ENCODE data around the gene GAL3ST1.
"Not testable (repeated sequence)": the region's sequence is repeated elsewhere in the genome, so short reads cannot be mapped to it uniquely, and the experiment has no call there.

Gene GAL3ST1

DNA sequence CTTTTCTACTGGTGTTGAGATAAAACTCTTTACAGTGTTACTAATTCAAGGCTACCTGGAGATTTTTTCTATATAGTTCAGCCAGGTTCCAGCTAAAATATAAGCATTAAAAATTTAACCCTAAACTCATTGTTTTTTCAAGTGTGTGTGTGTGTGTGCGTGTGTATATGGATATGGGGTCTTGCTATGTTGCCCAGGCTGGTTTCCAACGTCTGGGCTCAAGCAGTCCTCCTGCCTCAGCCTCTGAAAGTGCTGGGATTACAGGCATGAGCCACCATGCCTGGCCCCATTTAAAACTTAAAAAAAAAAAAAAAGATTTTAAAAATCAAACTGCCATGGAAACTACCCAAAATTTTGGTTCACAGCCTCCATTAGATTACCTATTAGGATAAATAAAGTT is 21.7 kb upstream of the GAL3ST1 start:
- DNase-seq (ENCODE audit: low spot score) = no peak

- not testable (repeated sequence) for DNase-seq (ENCODE audit: low spot score)
Observed at GRCh38 chr22:30592360-30592713, 17.9 kb upstream of the GAL3ST1 start.

- peak; percentile 95 for DNase-seq (ENCODE audit: low spot score)
Observed at GRCh38 chr22:30591588-30592359, 17.3 kb upstream of the GAL3ST1 start, which contains the start of gene PES1. PES1 (minus strand) TSS chr22:30591910; CDS start chr22:30591833, 77 bp downstream.

- DNase-seq (ENCODE audit: low spot score) = no peak
Observed at GRCh38 chr22:30591191-30591587, 16.7 kb upstream of the GAL3ST1 start.

DNA sequence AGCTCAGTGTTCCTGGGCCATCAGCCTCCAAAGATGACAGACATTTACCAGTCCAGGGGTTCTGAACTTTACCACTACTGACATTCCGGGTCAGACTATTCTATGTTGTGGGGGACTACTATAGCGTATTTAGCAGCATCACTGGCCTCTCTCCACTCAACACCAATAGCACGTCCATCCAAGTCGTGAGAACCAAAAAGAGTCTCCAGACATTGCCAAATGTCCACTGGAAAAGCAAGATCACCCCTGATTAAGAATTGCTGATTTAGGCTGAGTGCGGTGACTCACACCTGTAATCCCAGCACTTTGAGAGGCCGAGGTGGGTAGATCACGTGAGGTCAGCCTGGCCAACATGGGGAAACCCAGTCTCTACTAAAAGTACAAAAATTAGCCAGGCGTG is 11.9 kb upstream of the GAL3ST1 start:
- no peak for DNase-seq (ENCODE audit: low spot score)

DNA sequence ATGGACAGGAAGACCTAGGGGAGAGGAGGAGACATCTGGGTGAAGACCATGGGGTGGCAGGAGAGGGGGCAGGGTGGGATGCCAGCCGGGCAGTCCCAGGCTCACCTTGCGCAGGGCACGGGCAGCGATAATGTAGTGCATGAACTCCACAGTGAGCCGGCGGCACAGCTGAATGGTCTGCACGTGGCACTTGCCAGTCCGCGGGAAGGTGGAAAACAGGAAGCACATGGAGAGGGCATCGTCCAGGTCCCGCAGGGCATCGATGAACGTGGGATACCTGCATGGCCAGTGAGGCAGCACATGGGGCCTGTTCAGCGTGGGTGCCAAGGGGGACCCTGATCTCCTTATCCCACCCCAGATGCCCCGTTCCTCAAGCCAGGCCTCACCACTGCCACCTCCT is 10.0 kb upstream of the GAL3ST1 start:
- DNase-seq (ENCODE audit: low spot score) = no peak

DNA sequence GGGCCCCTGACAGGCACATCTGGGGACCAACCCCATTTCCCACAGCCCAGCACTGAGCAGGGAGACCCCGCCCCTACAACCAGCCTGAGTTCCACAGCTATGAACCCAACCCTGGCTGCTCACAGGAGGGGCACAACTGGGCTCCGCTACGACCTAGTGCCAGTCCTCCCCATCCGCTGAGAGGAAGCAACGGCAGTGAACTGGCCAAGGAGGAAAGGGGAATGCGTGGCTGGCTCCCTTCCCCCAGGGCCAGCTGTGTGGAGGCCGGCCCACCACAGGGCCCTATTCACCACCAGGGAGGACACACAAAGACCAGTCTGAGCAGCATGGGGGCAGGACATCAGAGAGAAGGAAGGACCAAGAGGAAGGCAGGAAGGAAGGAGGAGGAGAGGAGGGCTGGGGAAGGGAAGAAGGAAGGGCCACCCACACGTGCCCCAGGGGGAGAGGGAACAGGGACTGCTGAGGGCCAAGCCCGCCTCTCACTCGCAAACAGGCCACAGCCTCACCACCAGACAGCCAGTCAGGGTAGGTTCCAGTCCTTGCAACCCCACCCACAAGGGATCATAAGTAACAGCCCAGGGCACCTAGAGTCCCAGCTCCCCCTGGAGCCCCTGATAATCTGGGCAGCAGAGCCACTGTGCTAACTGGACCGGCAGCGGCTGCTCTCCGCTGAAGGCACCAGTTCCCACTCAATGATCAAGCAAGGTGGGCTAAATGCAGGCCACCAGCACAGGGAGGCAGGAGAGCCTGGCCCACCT is 8.5 kb upstream of the GAL3ST1 start:
- DNase-seq (ENCODE audit: low spot score) = no peak

DNA sequence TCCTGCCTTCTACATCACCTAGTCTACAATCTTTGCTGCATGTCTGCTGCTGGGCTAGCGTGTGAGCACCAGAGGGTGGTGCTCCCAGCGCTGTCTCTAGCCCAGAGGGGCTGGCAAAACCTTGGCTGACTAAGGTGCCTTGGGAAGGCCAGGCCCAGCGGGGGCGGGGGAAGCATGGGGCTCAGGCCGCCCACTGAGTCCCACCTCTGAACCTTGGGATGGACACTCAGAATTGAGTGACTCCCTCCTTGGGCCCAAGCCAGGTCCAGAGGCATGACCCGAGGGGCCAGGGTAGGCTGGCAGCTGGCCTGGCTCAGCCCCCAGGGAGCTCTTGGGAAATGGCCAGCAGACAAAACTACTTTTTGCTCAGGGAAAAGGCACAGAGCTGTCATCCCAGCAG is 7.6 kb upstream of the GAL3ST1 start:
- DNase-seq (ENCODE audit: low spot score) = no peak

DNA sequence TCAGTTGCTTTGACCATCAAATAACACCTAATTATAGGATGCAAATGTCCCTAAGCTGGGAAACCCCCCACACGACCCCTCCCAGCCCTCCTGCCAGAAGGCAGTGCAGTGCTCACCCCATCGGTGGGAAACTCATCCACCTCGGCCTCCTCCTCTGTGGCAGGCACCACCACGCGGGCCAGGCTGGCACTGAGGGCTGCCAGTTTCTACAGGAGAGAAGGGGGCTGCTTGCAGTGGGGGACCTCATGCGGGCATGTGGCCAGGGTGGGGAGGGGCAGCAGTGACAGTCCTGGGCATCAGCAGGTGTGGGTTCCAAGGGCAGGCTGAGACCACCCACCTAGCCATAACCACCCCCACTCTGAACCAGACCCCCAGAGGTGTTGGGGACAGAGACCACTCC is 6.4 kb upstream of the GAL3ST1 start:
- no peak for DNase-seq (ENCODE audit: low spot score)

GRCh38 chr22:30578481-30578880 is 4.0 kb upstream of the GAL3ST1 start:
- no peak for DNase-seq (ENCODE audit: low spot score)

GRCh38 chr22:30575859-30576258 is 1.4 kb upstream of the GAL3ST1 start:
- DNase-seq (ENCODE audit: low spot score) = no peak

DNA sequence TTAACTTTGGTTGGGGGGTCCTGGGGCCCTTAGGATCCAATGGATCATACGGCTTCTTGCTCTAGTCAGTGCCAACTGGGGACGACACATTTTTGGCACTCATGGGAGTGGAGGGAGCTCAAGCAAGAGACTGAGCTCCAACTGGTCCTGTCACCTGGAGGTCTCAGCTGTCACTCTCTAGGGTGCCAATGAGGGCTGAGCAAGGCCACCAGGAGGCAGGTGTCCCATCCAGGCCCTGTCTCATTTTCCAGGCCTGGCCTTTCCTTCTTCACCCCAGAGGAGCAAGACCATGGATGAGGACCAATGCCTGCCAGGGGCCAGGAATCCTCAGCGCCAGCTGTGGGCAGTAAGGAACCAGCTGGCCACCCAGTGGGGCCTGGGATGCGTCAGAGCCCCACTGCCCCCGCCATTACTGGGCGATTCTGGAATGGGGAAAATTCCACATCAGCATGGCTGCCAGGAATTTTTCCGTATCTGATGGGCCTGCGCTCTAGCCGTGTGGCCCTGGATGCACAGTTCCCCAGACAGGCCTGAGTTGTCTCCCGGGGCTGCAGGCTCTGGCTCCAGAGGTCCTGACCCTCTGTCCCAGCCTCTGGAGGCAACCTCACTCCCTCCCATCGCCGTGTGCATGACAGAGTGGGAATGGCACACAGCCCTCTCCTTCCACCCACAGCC is 669 bp upstream of the GAL3ST1 start:
- peak; percentile 64 for DNase-seq (ENCODE audit: low spot score)

GRCh38 chr22:30573594-30574094 is 821 bp downstream of the GAL3ST1 start:
- no peak for DNase-seq (ENCODE audit: low spot score)

- peak; percentile 50 for DNase-seq (ENCODE audit: low spot score)
Observed at GRCh38 chr22:30572840-30573593, 1.4 kb downstream of the GAL3ST1 start.

- no peak for DNase-seq (ENCODE audit: low spot score)
Observed at GRCh38 chr22:30572210-30572609, 2.3 kb downstream of the GAL3ST1 start.

- no peak for DNase-seq (ENCODE audit: low spot score)
Observed at GRCh38 chr22:30569674-30570202, 4.7 kb downstream of the GAL3ST1 start.

- no peak for DNase-seq (ENCODE audit: low spot score)
Observed at GRCh38 chr22:30568137-30568805, 6.2 kb downstream of the GAL3ST1 start.

DNA sequence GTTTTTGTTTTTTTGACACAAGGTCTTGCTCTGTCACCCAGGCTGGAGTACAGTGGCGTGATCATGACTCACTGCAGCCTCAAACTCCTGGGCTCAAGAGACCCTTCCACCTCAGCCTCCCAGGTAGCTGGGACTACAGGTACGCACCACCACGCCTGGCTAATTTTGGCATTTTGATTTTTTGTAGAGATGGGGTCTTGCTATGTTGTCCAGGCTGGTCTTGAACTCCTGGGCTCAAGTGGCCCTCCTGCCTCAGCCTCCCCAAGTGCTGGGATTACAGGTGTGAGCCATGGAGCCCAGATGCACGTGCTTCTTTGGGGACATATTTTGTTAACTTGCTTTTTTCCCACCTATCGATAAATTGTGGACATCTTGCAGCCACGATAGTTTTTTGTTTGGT is 7.2 kb downstream of the GAL3ST1 start:
- DNase-seq (ENCODE audit: low spot score) = not testable (repeated sequence)

DNA sequence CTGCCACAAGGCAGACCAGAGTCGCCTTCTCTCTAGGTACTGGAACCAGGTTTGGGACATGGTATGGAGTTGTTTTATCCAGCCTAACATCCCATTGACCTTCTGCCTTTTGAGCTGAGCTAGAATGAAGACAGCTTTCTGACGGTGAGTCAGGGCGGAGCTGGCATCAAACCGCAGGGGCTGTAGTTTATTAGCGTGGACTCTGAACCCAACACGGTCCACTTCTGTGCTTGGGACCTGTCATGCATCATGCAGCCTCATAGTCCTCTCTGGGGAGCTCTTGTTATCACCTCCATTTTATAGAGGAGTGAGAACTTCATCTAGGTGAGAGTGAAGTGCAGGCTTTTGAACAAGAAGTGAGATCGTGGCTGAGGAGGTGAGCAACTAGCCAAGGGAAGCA is 8.3 kb downstream of the GAL3ST1 start:
- peak; percentile 81 for DNase-seq (ENCODE audit: low spot score)

GRCh38 chr22:30565341-30565740 is 9.1 kb downstream of the GAL3ST1 start:
- no peak for DNase-seq (ENCODE audit: low spot score)

DNA sequence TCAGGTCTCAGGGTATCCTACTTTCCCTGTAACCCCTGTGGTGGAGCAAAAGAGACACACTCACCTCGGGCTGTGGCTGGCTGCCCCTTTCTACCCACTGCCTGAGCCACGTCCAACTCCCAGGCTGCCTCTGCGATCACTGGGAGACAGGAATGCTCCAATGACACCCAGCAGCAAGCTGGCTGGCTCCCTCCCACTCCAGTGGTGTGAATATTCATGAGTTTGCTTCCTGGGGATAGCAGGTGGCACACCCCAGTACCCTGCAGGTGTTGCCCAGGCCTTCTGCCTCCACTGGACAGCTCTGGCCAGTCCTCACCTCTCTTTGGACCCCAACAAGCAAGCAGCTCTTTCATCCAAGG is 9.7 kb downstream of the GAL3ST1 start:
- DNase-seq (ENCODE audit: low spot score) = no peak
